ENCODE data around the gene FMNL3.
A peak's percentile ranks its signal among the peaks of the same experiment; 100 is the strongest.

FMNL3 gene

DNA sequence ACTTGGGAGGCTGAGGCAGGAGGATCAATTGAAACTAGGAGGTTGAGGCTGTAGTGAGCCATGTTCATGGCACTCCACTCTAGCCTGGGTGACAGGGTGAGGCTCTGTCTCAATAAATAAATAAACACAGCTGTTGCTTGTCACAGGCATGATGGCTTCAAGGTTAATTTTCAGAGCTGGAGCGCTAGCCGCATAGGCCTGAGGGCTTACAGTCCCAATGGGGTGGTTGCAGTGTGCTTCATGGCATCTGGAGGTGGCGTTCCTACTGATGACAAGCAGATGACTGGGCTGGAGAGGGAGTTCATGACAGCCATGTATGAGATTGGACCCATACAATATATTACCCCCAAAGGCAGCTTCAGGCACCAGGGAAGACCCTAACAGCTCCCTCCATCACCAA is 1.6 kb upstream of the FMNL3 start:
- ChIA-PET CTCF (interaction anchor here (1.1 to 25.0 kb wide), 18 partner anchors 8 to 419 kb away, joined by 3 to 766 read pairs (median 11); partner anchors contain the start of gene TMBIM6), POLR2A (no interaction called here)
- H3K4me3 ChIP-seq (ENCODE audit: low read depth, low read length), result no peak overlapping the region
- no peak for DNase-seq (ENCODE audit: low read depth, low spot score)
- TF ChIP-seq, protein P1, sequence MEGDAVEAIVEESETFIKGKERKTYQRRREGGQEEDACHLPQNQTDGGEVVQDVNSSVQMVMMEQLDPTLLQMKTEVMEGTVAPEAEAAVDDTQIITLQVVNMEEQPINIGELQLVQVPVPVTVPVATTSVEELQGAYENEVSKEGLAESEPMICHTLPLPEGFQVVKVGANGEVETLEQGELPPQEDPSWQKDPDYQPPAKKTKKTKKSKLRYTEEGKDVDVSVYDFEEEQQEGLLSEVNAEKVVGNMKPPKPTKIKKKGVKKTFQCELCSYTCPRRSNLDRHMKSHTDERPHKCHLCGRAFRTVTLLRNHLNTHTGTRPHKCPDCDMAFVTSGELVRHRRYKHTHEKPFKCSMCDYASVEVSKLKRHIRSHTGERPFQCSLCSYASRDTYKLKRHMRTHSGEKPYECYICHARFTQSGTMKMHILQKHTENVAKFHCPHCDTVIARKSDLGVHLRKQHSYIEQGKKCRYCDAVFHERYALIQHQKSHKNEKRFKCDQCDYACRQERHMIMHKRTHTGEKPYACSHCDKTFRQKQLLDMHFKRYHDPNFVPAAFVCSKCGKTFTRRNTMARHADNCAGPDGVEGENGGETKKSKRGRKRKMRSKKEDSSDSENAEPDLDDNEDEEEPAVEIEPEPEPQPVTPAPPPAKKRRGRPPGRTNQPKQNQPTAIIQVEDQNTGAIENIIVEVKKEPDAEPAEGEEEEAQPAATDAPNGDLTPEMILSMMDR (IDR thresholded peaks at IDR 0.05; ENCODE audit: insufficient read depth, low read length, missing control alignments), result no peak

DNA sequence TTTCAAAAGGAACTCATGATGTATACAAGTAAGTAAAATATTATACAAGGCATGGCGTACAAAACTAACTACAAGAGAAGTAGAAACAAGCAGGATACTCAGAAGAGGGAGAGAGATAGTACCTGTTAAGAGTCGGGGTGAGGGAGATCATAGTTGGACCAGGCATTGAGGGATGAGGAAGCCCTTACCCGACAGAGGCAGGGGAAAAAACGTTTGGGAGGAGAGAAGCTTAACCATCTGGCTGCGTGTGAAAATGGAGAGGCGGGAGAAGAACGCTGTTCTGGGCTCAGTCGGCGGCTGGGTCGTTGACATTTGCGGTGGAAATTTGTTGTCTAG is 575 bp upstream of the FMNL3 start:
- TF ChIP-seq, protein P1 (IDR thresholded peaks at IDR 0.05; ENCODE audit: insufficient read depth, low read length, missing control alignments), result no peak
- H3K4me3 ChIP-seq (ENCODE audit: low read depth, low read length), result no peak overlapping the region
- ChIA-PET CTCF (interaction anchor here (0.7 to 25.0 kb wide), 25 partner anchors 9 to 349 kb away, joined by 3 to 766 read pairs (median 5); partner anchors contain the start of gene TMBIM6), POLR2A (no interaction called here)
- no peak for DNase-seq (ENCODE audit: low read depth, low spot score)

DNA sequence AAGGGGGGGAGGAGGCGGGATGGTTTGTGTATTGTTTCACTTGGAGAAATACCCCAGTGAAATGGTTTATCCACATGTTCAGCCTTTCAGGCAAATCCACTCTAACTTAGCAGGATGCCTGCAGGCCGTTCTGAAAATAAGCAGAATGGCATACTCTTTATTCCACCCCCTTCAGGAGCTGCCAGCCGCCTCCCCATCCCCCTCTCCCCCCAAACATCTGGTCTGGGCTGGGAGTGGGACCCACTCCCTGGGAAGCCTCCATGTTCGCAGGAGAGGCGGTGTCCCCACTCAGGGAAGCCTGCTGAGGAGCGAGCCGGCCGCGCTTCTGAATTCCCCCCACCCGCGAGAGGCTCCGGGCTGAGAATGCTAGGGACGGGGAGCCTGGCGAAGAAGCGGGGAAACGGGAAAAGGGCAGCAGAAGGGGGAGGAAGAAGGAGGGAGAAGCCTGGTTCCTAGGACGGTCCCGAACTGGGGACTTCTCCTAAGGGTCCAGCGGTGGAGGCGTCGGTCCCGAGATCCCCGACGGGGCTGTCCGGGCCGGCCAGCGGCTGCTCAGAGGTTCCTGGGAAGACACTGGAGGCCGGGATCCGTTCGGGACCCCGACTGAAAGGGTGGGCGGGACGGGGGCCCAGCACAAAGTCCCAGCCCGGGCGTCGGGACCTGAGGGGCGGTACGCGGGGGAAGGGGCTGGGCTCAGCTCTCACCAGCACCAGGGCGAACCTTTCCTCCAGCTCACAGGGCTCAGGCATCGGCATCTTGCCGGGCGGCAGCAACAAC is 666 bp downstream of the FMNL3 start:
- peak overlapping the region; percentile 70 for H3K4me3 ChIP-seq (ENCODE audit: low read depth, low read length)
- ChIA-PET CTCF (interaction anchor here (0.7 to 25.0 kb wide), 12 partner anchors 9 to 83 kb away, joined by 3 to 766 read pairs (median 10); partner anchors contain the start of gene PRPF40B), POLR2A (interaction anchor here (1.0 to 1.5 kb wide), 4 partner anchors 33 to 84 kb away, joined by 3 to 6 read pairs (median 4); partner anchors contain the start of gene TMBIM6)
- no peak for DNase-seq (ENCODE audit: low read depth, low spot score)
- TF ChIP-seq, protein P1 (IDR thresholded peaks at IDR 0.05; ENCODE audit: insufficient read depth, low read length, missing control alignments), result no peak

DNA sequence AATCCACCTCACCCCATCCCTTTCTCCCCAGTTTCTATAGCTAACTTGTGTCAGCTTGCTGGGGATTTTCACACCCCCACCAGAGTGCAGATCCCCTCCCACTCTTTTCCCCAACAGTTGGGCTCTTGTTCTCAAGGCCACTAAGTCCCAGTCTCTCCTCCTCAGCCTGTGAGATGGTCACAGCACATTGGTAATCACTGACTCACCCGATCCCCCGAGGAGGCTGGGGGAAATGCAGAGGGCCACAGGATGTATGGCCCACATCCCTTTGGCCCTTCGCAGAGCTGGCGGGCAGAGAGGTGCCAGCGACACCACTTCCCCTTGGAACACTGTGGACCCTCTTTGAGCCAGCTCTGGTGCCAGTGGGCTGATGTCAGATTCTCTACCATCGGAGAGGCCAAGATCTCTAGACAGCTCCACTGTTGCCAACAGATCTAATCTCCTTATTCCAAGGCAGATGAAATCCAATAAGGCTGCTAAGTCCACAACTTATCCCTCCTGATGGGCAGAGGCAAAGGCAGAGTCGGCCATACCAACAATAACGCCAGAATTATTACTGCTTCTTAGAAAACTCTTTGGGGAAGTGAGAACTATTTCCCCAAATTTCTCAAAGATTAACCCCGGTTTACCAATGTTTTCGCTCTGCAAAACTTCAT is 1.6 kb downstream of the FMNL3 start:
- ChIA-PET POLR2A (interaction anchor here (0.6 to 1.5 kb wide), 6 partner anchors 32 to 83 kb away, joined by 3 to 6 read pairs (median 4); partner anchors contain the start of gene TMBIM6), CTCF (interaction anchor here (0.7 to 25.0 kb wide), 11 partner anchors 10 to 162 kb away, joined by 3 to 766 read pairs (median 4); partner anchors contain the start of gene PRPF40B)
- H3K4me3 ChIP-seq (ENCODE audit: low read depth, low read length), result peak overlapping the region; percentile 70
- peak; percentile 45 for DNase-seq (ENCODE audit: low read depth, low spot score)
- TF ChIP-seq, protein P1 (IDR thresholded peaks at IDR 0.05; ENCODE audit: insufficient read depth, low read length, missing control alignments), result no peak

DNA sequence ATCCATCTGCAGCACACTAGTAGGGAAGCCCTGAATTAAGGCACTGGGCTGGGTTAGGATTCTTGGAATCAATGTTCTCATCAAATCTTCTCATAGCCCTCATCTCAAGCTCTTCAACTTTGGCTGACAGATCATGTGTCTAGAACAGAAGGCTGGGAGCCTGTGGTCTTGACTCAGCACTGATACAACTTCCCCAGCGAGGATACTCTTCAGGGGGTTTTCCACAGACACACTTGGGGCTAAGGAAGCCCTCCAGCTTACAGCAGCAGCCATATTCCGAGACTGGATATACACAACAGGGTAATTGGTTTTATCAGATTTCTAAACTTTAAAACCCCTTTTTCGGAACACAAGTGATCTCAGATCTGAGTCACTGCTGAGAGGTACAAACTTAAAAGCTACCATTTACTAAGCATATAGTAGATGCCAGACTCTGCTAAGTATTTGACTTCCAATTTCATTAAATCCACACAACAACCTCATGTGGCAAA is 3.5 kb downstream of the FMNL3 start:
- CTCF ChIA-PET, result interaction anchor here (0.6 to 25.0 kb wide), 12 partner anchors 8 to 81 kb away, joined by 3 to 766 read pairs (median 6); partner anchors contain the start of genes PRPF40B and TMBIM6
- POLR2A ChIA-PET, result interaction anchor here (0.8 to 1.7 kb wide), 4 partner anchors 30 to 38 kb away, joined by 3 to 11 read pairs (median 3); no protein-coding TSS in a partner anchor
- no peak for DNase-seq (ENCODE audit: low read depth, low spot score)
- TF ChIP-seq, protein P1 (IDR thresholded peaks at IDR 0.05; ENCODE audit: insufficient read depth, low read length, missing control alignments), result no peak
- H3K4me3 ChIP-seq (ENCODE audit: low read depth, low read length), result no peak overlapping the region
